ENCODE data around the gene ABCC1.
A peak's percentile ranks its signal among the peaks of the same experiment; 100 is the strongest.

ABCC1 gene

DNA sequence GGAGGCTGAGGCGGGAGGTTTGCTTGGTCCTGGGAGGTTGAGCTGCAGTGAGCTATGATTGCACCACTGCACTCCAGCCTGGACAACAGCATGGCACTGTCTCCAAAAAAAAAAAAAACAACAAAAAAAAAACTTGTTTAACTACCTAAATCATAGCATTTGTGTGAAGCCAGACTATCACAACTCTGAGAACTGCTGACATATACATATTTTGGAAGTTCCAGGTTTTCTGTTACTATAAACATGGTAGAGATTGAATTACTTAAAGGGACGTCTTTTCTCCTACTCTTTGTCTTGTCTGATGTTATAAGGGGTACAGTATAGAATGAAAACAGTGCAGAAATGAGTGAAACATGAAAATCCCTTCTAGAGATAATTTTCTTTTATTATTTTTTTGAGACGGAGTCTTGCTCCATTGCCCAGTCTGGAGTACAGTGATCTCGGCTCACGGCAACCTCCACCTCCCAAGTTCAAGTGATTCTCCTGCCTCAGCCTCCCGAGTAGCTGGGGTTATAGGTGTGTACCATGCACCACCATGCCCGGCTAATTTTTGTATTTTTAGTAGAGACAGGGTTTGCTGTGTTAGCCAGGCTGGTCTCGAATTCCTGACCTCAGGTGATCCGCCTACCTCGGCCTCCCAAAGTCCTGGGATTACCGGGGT lies 18.4 kb downstream of the ABCC1 start:
- TF ChIP-seq, protein P1, sequence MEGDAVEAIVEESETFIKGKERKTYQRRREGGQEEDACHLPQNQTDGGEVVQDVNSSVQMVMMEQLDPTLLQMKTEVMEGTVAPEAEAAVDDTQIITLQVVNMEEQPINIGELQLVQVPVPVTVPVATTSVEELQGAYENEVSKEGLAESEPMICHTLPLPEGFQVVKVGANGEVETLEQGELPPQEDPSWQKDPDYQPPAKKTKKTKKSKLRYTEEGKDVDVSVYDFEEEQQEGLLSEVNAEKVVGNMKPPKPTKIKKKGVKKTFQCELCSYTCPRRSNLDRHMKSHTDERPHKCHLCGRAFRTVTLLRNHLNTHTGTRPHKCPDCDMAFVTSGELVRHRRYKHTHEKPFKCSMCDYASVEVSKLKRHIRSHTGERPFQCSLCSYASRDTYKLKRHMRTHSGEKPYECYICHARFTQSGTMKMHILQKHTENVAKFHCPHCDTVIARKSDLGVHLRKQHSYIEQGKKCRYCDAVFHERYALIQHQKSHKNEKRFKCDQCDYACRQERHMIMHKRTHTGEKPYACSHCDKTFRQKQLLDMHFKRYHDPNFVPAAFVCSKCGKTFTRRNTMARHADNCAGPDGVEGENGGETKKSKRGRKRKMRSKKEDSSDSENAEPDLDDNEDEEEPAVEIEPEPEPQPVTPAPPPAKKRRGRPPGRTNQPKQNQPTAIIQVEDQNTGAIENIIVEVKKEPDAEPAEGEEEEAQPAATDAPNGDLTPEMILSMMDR (conservative IDR thresholded peaks at IDR 0.05; ENCODE audit: low read depth, low read length), result no peak
- H3K4me3 ChIP-seq (ENCODE audit: low read depth, low read length), result no peak overlapping the region
- DNase-seq (ENCODE audit: low read depth), result no peak

DNA sequence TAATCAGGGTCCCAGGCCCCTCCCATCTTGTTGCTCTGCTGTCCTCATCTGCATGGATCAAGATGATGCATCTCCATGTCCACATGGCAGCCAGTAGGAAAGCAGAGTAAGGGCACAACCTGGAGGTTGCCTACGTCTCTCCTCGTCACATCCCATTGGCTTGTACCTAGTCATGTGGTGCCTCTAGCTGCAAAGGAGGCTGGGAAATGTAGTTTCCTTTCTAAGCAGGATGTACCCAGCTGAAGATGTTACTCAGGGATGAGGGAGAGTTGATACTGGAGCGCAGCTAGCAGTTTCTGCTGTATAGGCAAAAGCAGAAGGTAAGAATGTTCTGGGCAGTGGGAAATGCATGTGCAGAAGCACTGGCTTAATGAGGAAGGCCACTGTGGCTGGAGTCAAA lies 20.8 kb downstream of the ABCC1 start:
- TF ChIP-seq, protein P1 (conservative IDR thresholded peaks at IDR 0.05; ENCODE audit: low read depth, low read length), result no peak
- H3K4me3 ChIP-seq (ENCODE audit: low read depth, low read length), result no peak overlapping the region
- DNase-seq (ENCODE audit: low read depth), result no peak

DNA sequence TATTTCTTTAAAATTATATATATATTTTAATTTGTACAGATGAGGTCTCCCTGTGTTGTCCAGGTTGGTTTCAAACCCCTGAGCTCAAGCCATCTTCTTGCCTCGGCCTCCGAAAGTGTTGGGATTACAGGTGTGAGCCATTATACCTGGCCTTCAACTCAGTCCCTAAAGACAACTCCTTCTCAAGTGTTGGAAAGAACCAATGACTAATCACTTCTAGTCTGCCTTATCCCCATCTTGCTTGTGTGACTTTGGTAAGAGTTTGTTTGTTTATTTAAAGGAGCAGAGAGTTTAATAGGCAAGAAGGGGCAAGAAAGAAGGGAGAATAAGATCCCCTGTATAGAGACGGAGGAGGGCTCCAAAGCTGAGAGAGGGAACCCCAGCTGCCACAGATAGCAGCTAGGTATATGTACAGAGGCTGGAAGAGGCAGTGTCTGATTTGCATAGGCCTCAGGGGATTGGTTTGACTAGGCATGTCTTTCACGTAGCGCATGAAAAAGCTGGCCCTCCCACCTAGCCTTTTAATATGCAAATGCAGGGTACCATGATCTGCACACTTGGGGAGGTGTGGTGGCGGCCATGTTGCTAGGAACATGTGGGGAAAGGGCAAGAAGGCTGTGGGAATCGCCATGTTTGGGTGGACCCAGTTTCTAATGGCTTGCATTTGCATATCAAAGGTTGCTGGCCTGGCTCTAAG lies 21.5 kb downstream of the ABCC1 start:
- H3K4me3 ChIP-seq (ENCODE audit: low read depth, low read length), result no peak overlapping the region
- TF ChIP-seq, protein P1 (conservative IDR thresholded peaks at IDR 0.05; ENCODE audit: low read depth, low read length), result no peak
- no peak for DNase-seq (ENCODE audit: low read depth)

DNA sequence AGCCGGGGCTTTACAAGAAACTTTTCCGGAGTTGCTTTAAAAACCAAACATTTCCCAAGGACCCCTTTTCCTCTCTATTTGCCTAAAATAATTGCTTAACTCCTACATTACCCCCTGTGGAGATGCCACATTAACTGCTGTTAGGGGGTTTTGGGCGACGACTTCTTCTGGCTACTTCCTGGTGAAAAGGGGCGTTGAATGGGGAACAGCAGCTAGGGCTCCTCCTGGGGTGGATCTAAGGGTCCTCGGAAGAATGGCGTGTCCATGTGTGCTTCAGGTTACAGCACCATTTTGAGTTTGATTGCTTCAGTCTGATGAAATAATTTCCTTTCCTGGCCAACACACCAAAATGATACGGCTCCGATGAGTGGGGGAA lies 22.0 kb downstream of the ABCC1 start:
- TF ChIP-seq, protein P1 (conservative IDR thresholded peaks at IDR 0.05; ENCODE audit: low read depth, low read length), result no peak
- DNase-seq (ENCODE audit: low read depth), result no peak
- no peak overlapping the region for H3K4me3 ChIP-seq (ENCODE audit: low read depth, low read length)

DNA sequence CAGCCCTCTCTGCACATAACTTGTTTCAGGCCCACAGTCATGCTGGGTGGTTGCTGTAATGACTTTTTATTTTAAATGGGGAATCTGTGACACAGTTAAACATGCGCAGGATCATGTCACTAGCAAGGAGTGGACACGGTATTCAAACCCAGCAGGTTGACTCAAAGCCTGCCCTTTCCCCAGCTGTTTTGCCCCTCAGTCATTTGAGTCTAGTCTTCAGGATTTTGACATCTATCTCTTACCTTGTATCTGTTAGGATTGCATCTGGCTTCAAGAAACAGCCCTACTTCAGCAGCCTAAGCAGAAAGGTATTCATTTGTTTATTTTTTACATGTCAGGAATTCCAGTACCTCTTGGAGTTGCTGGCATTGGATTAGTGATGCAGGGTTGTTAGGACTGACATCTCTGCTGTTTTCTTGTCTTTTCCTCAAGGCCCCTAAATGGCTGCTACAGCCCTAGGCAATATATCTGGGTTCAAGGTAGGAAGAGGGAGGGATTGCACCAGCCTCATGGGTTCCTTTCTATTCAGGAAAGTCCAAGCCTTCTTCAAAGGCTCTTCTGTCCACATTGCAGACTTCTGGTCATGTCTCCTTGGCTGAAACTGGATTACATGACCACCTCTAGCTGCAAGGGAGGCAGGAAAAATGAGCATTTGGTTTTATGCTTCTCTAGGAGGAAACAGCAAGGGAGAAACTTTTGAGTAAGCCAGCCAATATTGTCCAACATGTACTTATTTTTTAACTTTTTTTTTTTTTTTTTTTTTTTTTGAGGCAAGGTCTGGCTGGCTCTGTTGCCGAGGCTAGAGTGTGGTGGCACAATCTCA lies 22.8 kb downstream of the ABCC1 start:
- TF ChIP-seq, protein P1 (conservative IDR thresholded peaks at IDR 0.05; ENCODE audit: low read depth, low read length), result no peak
- no peak overlapping the region for H3K4me3 ChIP-seq (ENCODE audit: low read depth, low read length)
- DNase-seq (ENCODE audit: low read depth), result peak; percentile 56

DNA sequence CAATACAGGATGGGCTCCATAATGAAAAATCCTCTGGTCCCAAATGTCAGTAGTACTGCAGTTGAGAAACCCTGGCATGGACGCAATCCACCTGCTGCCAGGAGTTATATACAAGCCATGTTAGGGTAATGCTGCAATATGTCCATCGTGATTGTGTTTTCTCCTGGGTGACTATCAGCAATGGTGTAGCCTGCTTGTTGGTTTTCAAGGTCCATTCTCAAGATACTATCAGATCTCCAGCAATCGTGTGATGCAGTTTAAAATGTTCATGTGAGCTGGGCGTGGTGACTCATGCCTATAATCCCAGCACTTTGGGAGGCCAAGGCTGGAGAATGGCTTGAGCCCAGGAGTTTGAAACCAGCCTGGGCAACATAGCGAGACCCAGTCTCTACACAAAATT lies 24.0 kb downstream of the ABCC1 start:
- no peak for DNase-seq (ENCODE audit: low read depth)
- TF ChIP-seq, protein P1 (conservative IDR thresholded peaks at IDR 0.05; ENCODE audit: low read depth, low read length), result no peak
- no peak overlapping the region for H3K4me3 ChIP-seq (ENCODE audit: low read depth, low read length)

Data from choroid plexus epithelial cell (primary cell).